H7 (cell line): ENCODE measurements around the gene TSHZ2. TPM values are rescaled to one million over a fixed set of nuclear protein-coding genes. Genes with fewer than 3 reads are reported as not detected.
A peak's percentile ranks its signal among the peaks of the same experiment; 100 is the strongest.

ENCODE experiments used
- DNase-seq: peaks from one replicate; pipeline ENCODE4 v3.0.0; 2012
- H3K27me3 ChIP-seq: 2 replicates; pipeline ENCODE4 v1.6.0; 2011; ENCODE audit warnings: mild to moderate bottlenecking, low read length; ENCODE audit not compliant: control insufficient read depth, insufficient read depth
- H3K36me3 ChIP-seq: replicated peaks from 2 replicates; pipeline ENCODE4 v1.5.1; 2011; ENCODE audit warnings: low read length; ENCODE audit not compliant: control insufficient read depth, insufficient read depth
- H3K4me3 ChIP-seq: 2 replicates; pipeline ENCODE4 v1.5.1; 2011; ENCODE audit warnings: low read depth, mild to moderate bottlenecking, control low read depth, low read length, moderate library complexity; ENCODE audit not compliant: insufficient read depth
- total RNA-seq: library from RNA; depleted of rRNA; stranded (reverse); fragments of >200 nt; shearing (Covaris generic); gene quantifications from 2 replicates; pipeline ENCODE4 v1.2.3, GENCODE V29; 2014

The TSHZ2 gene
- total RNA-seq, 1 experiment from 2014 or later: 0.31 TPM

GRCh38 chr20:53265304-53265875 lies 293.2 kb downstream of the TSHZ2 start:
- no peaks in the 10 kb centered on the region for H3K36me3 ChIP-seq
- no peak overlapping the region for H3K4me3 ChIP-seq
- no peaks in the 10 kb centered on the region for H3K27me3 ChIP-seq
- no peak for DNase-seq

GRCh38 chr20:53269380-53269779 lies 297.2 kb downstream of the TSHZ2 start:
- DNase-seq: no peak
- Histone ChIP-seq H3K4me3 (no peak overlapping the region), H3K27me3 (no peaks in the 10 kb centered on the region), H3K36me3 (no peaks in the 10 kb centered on the region)

GRCh38 chr20:53270792-53271375 lies 298.7 kb downstream of the TSHZ2 start:
- no peaks in the 10 kb centered on the region for H3K36me3 ChIP-seq
- no peak overlapping the region for H3K4me3 ChIP-seq
- no peaks in the 10 kb centered on the region for H3K27me3 ChIP-seq
- no peak for DNase-seq

- Histone ChIP-seq H3K4me3 (no peak overlapping the region), H3K27me3 (no peaks in the 10 kb centered on the region), H3K36me3 (no peaks in the 10 kb centered on the region)
- no peak for DNase-seq
Measured at GRCh38 chr20:53274365-53274764, 302.2 kb downstream of the TSHZ2 start.

- Histone ChIP-seq H3K36me3 (no peaks in the 10 kb centered on the region), H3K27me3 (no peaks in the 10 kb centered on the region), H3K4me3 (no peak overlapping the region)
- DNase-seq: no peak
Measured at GRCh38 chr20:53274807-53275206, 302.6 kb downstream of the TSHZ2 start.

DNA sequence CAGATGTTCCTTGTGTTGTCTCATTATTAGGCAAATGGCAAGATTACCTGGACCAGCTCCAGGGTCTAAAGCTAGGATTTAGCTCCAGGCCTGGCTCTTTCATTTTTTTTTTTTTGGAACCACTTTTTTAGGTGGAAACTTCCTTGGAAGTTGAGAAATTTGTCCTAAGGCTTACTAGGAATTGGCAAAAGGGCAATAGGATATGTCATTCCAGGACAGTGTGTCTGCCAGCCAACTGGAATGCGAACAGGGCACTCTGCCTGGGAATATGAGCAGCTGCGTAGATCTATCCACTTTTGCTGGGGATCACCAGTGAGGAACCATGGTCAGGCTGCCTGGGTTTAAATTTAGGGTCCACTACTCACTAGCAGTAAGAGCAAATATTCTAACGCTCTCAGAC lies 304.0 kb downstream of the TSHZ2 start:
- H3K36me3 ChIP-seq: no peaks in the 10 kb centered on the region
- H3K27me3 ChIP-seq: no peaks in the 10 kb centered on the region
- no peak for DNase-seq
- H3K4me3 ChIP-seq: no peak overlapping the region

- Histone ChIP-seq H3K27me3 (no peaks in the 10 kb centered on the region), H3K36me3 (no peaks in the 10 kb centered on the region), H3K4me3 (no peak overlapping the region)
- no peak for DNase-seq
Measured at GRCh38 chr20:53278555-53278954, 306.4 kb downstream of the TSHZ2 start.

DNA sequence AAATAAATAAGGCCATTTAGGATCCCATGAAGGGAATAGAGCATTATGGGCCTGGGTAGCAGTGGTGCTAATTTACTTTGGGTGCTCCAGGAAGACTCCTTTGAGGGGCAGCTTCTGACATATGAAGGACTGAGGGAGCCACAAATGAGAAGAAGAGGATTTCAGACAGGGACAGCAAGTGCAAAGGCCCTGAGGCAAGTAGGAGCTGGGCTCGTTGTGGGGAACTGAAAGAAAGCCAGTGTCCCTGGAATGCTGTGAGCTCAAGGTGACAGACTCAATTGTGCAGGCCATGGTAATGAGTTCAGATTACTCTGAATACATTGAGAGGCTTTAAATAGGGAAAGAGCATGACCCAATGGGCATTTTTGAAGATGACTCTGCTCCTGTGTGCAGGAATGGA lies 307.6 kb downstream of the TSHZ2 start:
- H3K36me3 ChIP-seq: no peaks in the 10 kb centered on the region
- H3K27me3 ChIP-seq: peaks cover 2% of the 10 kb centered on the region; the same call in 1 of the 2 replicates
- H3K4me3 ChIP-seq: no peak overlapping the region
- DNase-seq: no peak

GRCh38 chr20:53281557-53282117 lies 309.5 kb downstream of the TSHZ2 start:
- peaks cover 2% of the 10 kb centered on the region; the same call in 1 of the 2 replicates for H3K27me3 ChIP-seq
- H3K4me3 ChIP-seq: no peak overlapping the region
- DNase-seq: no peak
- no peaks in the 10 kb centered on the region for H3K36me3 ChIP-seq

DNA sequence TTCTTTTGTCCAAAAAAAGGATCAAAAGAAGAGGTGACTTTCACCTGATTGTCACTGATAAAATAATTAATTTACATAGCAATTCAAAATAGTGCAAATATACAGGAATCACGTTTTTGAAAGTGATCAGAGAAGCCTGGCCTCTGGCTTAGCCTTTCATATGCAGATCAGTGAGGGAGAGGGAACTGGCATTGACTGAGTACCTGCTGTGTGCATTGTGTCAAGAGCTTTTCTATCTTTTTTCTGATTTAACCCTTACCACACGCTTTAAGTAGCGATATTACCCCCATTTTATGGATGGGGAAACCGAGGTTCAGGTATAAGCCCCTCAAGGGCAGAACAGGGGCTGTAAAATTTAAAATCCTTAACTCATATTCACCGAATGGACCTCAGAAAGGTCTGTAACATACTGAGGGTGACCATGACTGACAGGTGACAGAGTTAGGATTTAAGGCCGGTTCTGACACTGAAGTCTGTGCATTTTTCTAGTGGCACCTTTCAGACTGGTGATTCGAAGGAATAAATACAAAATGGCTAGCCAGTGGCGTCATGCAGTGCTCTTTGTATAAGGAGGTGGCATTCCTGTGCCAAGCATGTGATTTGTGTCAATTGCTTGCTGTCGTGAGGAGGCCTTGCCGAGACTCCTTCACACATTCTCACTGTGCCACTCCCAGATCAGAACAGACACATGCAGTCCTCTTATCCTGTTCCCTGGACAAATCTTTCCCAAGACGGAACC lies 310.2 kb downstream of the TSHZ2 start:
- H3K36me3 ChIP-seq: no peaks in the 10 kb centered on the region
- peaks cover 2% of the 10 kb centered on the region; the same call in 1 of the 2 replicates for H3K27me3 ChIP-seq
- no peak overlapping the region for H3K4me3 ChIP-seq
- DNase-seq: peak; percentile 30

DNA sequence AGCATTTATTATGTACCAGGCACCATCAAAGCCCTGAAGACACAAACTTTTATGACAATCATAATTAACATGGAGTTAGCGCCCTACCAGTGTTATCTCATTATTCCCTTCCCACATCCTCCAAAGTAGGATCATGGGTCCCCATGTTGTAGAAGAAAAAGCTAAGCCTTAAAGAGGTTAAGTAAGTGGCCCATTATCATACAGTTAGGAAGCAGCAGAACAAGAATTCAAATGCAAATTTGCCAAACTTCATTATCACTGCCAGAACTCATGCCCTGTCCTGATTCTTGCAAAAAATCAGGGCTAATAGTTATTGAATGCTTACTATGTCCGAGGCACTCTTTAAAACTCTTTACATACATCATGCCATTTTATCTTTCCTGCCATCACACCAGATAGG lies 310.9 kb downstream of the TSHZ2 start:
- no peaks in the 10 kb centered on the region for H3K36me3 ChIP-seq
- DNase-seq: no peak
- H3K27me3 ChIP-seq: peaks cover 2% of the 10 kb centered on the region; the same call in 1 of the 2 replicates
- no peak overlapping the region for H3K4me3 ChIP-seq

- no peak overlapping the region for H3K4me3 ChIP-seq
- peaks cover 2% of the 10 kb centered on the region; the same call in 1 of the 2 replicates for H3K27me3 ChIP-seq
- DNase-seq: no peak
- no peaks in the 10 kb centered on the region for H3K36me3 ChIP-seq
Measured at GRCh38 chr20:53283597-53283996, 311.4 kb downstream of the TSHZ2 start.

DNA sequence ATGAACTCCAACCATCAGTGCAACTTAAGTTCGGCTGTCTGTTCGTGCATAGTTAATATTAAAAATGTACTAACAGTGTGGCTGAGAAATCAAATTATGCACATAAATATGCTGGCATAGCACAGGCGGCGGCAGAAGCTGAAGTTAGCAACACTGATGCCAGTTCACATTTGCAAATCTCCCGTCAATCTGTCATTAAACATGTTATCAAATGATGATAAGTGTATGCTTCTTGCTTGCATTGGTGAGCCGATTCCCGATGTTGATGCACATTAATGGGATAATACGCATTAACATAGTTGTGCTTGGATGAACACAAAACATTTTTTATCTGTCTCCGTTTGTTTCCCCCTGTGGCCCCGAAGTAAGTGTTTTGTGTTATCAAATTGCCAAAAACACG lies 312.1 kb downstream of the TSHZ2 start:
- H3K36me3 ChIP-seq: no peaks in the 10 kb centered on the region
- H3K4me3 ChIP-seq: no peak overlapping the region
- H3K27me3 ChIP-seq: peaks cover 2% of the 10 kb centered on the region; the same call in 1 of the 2 replicates
- DNase-seq: no peak

DNA sequence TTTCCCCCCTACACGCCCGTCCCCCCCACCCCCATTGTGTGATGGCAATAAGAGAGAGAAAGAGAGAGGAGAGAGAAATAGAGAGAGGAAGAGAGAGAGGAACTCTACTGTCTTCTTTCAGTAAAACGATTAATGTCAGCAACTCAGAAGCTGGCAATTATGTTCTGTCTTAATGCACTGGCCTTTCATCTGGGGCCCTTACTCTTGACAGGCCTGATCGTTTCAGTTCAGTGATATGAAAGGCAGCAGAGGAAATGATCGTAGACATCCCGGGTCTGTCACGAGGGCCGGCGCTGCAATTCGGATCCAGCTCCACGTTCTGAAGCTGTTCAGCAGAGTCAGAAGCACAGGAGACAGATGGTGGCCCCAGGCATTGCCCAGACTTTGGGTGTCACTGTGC lies 312.5 kb downstream of the TSHZ2 start:
- peaks cover 2% of the 10 kb centered on the region; the same call in 1 of the 2 replicates for H3K27me3 ChIP-seq
- DNase-seq: no peak
- H3K36me3 ChIP-seq: no peaks in the 10 kb centered on the region
- no peak overlapping the region for H3K4me3 ChIP-seq
